Amniotic epithelial cell (primary cell): ENCODE measurements around the gene CLK1.

Experiments
- DNase-seq: peaks from one replicate; pipeline ENCODE4 v3.0.0-alpha.2; 2010; ENCODE audit warnings: low read depth

Gene CLK1

GRCh38 chr2:200811333-200812121 is 52.9 kb downstream of the CLK1 start, which contains the start of gene BZW1:
Gene BZW1 (plus strand): TSS chr2:200811910. CDS start chr2:200813218, 1,308 bp downstream.
- peak; percentile 94 for DNase-seq

- peak; percentile 17 for DNase-seq
Observed at GRCh38 chr2:200810998-200811332, 53.5 kb downstream of the CLK1 start.

- peak; percentile 83 for DNase-seq
Observed at GRCh38 chr2:200810252-200810997, 54.0 kb downstream of the CLK1 start.

GRCh38 chr2:200809506-200810251 is 54.8 kb downstream of the CLK1 start:
- DNase-seq = peak; percentile 65
